ENCODE measurements around the gene LBHD2. TPM values are rescaled to one million over a fixed set of nuclear protein-coding genes. Genes with fewer than 3 reads are reported as not detected.
A peak's percentile ranks its signal among the peaks of the same experiment; 100 is the strongest.

The LBHD2 gene
- total RNA-seq, 1 donor from 2014 or later = not detected

DNA sequence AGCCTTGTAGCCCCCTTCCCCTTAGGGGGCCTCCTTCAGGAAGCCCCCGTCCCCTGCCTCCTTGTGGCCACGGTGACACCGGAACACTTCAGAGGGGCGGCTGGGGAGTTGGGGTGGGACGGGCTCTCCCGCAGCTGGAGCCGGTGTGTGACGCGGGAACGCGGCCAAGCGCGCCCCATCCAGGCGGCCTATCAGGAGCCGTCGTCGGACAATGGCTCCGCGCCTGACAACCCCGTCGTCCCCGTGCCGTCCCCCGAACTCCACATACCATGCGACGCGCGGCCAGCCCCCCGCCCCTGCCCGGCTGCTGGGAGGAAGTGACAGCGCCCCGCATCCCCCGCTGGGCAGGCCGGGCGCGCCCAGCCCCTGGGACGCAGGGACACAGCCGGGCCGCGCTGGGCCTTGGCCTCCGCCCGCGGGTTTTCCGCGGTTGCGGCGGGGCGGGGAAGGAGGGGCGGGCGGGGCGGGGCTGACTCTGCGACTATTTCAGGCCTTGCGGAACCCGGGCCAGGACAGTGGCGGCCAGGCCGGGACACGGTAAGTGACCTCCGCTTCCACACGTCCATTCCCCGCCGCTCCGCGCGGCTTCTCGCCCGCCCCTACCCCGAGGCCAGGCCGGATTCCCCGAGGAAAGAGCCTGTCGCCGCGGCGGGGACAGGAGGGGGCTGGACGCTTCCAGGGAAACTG, 39.1 kb downstream of the LBHD2 start, which contains the start of gene TNFAIP2:
Gene TNFAIP2 (plus strand): TSS at position 515 of the 687 bp plus-strand sequence. CDS start 2,997 bp downstream, outside the sequence.
- no peak for DNase-seq (ENCODE audit: low read depth)
- peak within 1 kb of the TSS; percentile 82 for H3K4me3 ChIP-seq (ENCODE audit: low read depth, low read length)
- no peak for TF ChIP-seq CTCF (conservative IDR thresholded peaks at IDR 0.05; ENCODE audit: low read depth, low read length)

- DNase-seq (ENCODE audit: low read depth) = no peak
Observed at GRCh38 chr14:103123634-103124500, 39.9 kb downstream of the LBHD2 start.

GRCh38 chr14:103124501-103125001, 40.5 kb downstream of the LBHD2 start:
- TF ChIP-seq CTCF (conservative IDR thresholded peaks at IDR 0.05; ENCODE audit: low read depth, low read length) = no peak
- no peak for DNase-seq (ENCODE audit: low read depth)
- peak overlapping the region; percentile 82 for H3K4me3 ChIP-seq (ENCODE audit: low read depth, low read length)

More at GRCh38 chr14:103123634-103124500, 39.9 kb downstream of the LBHD2 start:
- TF ChIP-seq CTCF (conservative IDR thresholded peaks at IDR 0.05; ENCODE audit: low read depth, low read length) = peak; percentile 62
- H3K4me3 ChIP-seq (ENCODE audit: low read depth, low read length) = peak overlapping the region; percentile 82

DNA sequence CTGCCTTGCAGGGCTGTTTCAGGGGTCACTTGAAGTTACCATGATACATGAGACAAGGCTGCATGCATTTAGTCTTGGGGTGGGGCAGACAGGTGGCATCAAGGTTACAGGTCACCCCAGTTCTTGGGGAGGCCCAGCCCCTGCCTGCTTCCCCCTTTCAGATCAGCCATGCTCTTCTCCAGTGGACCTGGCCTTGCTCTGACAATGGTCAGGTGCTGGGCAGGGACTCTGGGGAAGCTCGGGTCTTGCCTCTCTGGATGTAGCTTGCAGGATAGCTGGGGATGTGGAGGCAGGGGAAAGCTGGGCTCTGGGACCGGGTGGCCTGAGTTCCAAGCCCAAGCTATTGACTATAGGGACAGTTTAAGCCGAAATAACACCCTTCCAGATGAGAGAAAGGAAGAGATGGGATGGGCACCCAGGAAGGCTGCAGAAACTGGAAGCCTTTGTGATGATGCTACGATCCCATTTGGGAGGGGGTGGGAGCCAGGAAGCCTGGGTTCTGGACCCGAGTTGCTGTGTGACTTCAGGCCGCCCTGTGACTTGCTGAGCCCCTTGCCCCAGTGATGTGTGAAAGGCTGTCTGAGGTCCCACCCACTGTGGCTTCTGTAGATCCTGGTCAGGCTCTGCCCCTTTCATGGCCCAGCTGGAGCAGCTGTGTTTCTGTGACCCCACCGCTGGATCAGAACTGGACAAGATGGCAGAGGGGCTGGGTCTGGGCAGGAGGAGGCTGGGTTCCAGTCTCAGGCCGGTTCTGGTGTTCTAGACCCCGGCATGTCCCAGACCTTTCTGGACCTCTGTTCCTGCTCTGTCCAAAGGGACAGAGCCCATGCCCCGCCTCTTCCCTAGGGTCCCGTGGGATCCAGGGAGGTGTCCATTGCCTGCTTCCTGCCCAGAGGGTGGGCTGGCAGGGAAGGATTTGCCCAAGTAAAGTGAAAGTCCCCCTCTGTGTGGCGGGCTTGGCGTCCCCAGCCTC, 41.4 kb downstream of the LBHD2 start:
- DNase-seq (ENCODE audit: low read depth) = no peak
- TF ChIP-seq CTCF (conservative IDR thresholded peaks at IDR 0.05; ENCODE audit: low read depth, low read length) = no peak
- H3K4me3 ChIP-seq (ENCODE audit: low read depth, low read length) = peak overlapping the region; percentile 82

DNA sequence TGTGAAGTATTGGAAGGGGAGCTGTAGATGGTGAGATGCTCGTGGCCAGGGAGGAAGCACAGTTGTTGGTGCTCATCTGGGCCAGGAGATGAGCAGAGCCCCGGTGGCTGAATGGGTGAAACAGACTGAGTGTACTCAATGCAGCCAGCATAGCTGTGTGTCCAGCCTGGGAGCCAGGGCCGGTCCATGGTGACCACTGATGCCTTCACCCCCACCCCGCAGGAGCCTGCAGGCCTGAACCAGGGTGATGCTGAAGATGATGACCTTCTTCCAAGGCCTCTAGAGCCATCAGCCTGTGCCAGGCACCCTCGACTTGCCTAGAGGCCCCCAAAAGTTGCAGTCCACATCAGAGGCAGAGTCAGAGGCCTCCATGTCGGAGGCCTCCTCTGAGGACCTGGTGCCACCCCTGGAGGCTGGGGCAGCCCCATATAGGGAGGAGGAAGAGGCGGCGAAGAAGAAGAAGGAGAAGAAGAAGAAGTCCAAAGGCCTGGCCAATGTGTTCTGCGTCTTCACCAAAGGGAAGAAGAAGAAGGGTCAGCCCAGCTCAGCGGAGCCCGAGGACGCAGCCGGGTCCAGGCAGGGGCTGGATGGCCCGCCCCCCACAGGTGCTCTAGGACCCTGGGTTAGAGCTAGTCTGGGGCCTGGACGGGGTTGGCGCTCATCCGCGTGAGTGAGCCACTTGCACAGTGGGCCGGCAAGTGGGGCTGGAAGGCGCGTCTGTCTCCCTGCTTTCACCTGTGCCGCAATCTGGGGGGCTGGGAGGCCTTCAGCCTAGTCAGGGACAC, 42.3 kb downstream of the LBHD2 start:
- peak overlapping the region; percentile 44 for H3K4me3 ChIP-seq (ENCODE audit: low read depth, low read length)
- no peak for DNase-seq (ENCODE audit: low read depth)
- no peak for TF ChIP-seq CTCF (conservative IDR thresholded peaks at IDR 0.05; ENCODE audit: low read depth, low read length)

Data from epithelial cell of proximal tubule (primary cell).